DMS79 (cell line): ENCODE results near the gene TSPYL4.
"Not testable (repeated sequence)": the region's sequence is repeated elsewhere in the genome, so short reads cannot be mapped to it uniquely, and the experiment has no call there.

Source experiments
- DNase-seq: peaks from one replicate; lab custom pipeline; 2025; lab: John Stamatoyannopoulos, UW

Gene TSPYL4

DNA sequence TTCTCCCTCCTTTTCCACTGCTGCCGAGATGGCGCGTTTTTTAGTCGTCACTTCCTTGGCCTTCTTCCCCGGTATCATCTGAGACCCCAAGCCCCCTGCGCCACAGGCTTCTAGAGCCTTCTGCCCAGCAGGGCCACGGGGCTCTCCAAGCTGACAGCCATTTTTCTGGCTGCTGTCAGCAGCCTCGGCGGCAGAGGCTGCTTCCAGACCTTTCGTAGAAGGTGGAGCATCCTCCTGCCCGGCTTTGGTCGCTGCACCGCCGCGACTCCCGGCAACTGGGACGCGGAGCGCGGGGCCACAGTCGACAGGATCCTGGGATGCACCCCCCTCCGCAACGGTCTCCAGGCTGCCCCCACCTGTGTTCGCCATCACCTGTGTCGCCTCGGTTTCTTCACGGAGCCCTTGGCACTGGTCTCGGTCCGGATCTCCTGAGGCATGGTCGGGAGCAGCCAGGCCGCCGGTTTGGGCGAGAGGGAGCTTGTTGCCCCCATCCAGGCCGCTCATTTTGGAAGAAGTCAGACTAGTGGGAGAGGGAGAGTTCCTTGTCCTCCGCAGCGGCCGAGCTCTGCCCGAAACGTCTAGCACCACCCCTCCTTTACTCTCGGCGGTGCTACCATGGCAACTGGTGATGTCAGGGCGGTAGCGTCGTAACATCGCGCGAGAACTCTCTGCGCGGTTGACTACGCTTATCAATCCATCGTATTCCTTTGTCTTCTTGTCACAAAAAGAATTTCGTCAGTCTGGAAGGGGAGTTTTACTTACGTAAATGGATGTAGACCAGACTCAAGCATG is at the start of gene TSPYL4:
TSPYL4 (minus strand) TSS at position 571 of the 792 bp plus-strand sequence; CDS start at position 504, 67 bp downstream.
- DNase-seq: peak; percentile 91

DNA sequence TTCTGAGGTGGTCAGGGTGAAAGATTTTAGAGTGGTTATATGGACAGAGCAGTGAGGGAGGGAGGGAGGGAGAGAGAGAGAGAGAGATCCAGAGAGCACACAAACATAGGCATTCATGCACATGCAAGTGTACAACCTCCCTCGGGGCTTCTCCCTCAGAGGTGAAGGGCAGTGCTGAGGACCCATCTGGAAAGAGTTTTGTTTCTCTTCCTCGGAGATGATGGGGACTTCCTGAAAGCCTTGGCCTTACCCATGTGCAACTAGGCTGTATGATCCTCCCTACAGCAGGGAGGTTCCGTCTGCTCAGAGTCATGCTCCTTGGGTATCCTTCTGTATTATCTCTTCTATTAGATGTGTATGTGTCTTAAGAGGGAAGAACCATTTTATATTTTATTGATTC is 47.2 kb upstream of the TSPYL4 start:
- DNase-seq: no peak

DNA sequence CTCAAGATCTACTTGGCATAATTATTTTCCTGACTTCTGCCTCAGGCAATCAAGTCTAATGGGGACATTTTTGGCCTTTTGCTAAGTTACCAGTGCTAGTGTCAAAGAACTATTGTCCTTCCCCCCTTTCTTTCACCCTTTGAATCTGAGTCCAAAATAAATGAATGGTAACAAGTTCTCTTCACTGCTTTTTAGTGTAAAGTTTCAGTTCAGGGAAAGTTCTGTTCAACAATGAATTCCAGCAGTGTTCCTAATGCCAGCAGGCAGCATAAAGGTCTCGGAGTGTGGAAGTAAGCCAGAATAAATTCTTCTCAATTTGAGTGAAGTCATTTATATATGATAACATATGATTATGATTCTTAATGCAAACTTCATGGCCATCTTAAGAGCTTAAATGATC is 46.7 kb upstream of the TSPYL4 start:
- no peak for DNase-seq

DNA sequence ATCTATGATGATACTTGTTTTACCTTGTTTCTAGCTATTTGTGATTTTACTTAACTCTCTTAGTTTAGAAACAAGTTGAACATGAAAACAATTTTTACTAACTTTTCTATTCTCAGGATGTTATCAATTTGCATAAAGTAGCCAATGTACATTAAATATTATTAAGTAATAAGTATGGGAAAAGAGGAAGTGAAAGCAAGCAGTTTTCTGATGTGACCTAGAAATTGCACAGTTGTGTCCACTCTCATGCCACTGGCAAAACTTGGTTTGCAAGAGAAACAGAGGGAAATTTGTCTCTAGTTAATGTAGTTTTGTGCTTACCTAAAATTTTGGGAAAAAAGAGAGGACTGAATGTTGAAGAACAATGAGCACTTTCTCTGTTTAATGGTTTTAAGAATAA is 45.1 kb upstream of the TSPYL4 start:
- no peak for DNase-seq

DNA sequence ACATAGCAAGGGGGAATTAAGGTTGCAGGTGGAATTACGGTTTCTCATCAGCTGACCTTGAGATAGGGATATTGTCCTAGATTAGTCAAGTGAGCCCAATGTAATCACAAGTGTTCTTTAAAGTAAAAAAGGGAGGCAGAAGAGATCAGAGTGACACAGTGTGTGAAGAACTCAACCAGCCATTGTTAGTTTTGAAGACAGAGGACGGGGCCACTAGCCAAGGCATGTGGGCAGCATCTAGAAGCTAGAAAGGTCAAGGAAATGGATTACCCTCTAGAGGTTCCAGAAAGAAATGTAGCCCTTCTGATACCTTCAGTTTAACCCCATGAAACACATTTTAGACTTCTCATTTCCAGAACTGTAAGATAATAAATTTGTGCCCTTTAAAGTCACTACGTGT is 44.4 kb upstream of the TSPYL4 start:
- DNase-seq: no peak

DNA sequence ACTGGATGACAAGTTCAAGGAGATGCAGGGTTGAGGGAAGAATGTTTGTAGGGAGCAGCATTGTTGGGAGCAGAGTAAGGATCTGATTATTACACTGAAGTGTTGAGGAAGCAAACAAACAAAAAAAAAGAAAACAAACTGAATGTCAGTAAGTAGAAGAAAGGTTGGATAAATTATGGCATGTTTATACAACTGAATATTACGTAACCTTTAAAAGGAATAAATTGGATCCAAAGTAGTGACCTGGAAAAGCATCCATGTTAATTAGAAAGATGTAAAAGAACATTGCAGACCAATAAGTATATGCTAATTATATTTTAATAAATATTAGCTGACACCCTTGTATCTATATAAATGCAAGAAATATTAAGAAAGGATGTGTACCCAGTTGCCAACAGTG is 38.7 kb upstream of the TSPYL4 start:
- no peak for DNase-seq

DNA sequence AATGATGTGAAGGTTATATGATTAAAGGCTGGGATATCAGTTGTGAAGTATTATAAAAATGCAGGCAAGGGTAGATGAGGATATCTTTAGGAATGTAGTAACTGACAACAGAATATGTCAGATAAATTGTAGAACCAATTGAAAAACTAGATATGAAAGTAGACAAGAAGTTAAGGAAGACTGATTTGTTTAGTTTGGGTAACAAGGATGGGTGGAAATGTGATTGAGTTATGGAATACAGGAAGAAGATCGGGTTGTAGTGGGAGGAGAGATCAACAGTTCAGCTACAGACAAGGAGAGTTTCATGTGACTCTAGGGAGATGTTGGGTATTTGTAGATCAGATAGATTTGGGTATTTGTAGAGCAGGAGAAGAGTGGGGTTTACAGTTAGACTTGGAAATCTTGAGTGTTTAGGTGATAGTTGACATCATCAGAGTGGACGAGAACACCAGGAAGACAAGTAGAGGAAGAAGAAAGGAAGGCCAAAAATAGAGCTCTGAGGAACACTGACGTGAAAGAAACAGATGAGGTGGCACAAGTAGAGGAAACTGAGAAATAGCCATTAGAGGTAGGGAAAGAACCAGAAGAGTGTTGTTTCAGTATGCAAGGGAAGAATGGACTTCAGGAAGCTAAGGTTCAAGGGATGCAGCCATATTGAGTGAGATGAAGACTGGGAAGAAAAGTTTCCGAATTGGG is 38.0 kb upstream of the TSPYL4 start:
- DNase-seq: no peak

DNA sequence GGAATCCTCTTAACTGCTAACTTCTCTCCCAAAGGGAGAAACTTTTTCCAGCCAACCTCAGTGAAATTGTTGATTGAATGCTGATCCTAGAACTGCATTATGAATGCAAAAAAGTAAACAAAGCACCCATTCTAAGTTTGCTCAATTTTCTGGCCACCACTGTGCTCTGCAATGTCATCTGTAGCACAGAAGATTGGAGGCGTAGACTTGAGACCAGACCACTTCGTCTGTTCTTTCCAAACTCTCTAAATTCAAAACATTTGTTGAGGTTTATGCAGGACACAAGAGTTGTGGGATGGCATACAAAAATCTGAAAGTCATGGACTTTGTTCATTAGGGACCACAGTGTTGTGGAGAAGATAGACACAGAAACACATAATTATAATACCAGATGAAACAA is 36.9 kb upstream of the TSPYL4 start:
- DNase-seq: no peak

DNA sequence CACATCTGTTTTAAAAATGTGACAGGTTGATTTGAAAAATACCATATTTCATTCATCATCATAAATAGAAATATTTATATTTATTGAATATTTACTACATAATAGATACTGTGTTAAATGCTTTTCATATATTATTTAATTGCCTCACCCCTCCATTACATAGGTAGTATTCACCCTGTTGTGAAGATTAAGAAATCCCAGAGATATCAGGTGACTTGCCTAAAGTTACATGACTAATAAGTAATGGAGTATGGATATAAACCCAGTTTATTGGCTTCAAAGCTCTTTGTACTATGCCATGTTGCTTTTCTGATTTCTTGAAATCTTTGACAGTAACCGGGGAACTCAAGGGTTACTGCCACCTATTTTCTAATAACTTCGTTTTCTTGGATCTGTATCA is 36.0 kb upstream of the TSPYL4 start:
- DNase-seq: no peak

DNA sequence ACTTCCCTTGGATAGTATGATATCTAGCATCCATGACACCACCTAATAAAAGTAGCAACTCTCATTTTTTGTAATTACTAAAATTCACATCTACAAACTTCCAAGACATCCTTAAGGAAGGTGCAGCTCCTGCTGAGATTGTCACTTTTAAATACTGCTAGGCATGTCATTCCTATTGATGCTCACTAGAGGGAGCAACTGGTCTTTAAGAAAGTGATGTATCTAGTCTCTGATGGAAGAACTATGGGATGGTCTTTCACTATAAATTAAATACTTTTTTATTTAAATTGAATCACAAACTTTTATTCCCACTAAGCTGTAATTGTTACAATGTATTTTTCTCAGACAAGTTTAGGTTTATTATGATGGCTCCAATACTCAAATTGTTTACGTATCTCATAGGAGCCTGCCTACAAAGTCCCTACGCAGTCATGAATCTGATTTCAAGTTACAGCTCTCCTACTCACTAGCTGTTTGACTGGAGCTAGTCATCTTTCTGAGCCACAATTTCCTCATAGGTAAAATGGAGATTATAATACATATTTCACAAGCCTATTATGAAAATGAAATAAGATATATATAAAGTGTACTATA is 33.9 kb upstream of the TSPYL4 start:
- DNase-seq: no peak

DNA sequence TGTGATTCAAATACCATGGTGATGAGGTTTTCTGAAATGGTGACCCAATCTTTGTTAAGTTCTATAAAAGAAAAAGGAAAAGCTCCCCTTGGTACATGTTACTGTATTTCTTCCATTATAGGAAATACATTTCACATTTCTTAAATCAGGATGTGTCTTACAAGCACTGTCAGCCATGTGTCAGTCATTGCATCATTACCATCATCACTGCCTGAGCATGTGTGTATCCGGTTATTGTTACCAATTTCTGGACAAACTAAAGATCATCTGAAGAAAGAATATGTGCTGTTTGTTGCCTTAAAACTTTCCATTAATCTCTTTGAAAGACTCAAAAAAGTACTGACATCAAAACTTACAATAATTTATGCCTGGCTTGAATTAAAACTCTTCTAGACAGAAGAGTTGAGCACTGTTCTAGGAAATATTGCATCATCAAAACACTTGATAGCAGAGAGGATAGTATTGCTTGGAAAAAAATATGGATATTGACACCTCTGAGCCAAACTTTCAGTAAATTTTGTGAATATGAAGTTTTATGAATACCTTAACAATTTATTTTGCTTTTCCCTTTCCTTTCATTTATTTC is 33.0 kb upstream of the TSPYL4 start:
- DNase-seq: no peak

DNA sequence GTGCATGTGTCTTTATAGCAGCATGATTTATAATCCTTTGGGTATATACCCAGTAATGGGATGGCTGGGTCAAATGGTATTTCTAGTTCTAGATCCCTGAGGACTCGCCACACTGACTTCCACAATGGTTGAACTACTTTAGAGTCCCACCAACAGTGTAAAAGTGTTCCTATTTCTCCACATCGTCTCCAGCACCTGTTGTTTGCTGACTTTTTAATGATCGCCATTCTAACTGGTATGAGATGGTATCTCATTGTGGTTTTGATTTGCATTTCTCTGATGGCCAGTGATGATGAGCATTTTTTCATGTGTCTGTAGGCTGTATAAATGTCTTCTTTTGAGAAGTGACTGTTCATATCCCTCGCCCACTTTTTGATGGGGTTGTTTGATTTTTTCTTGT is 31.1 kb upstream of the TSPYL4 start:
- not testable (repeated sequence) for DNase-seq

DNA sequence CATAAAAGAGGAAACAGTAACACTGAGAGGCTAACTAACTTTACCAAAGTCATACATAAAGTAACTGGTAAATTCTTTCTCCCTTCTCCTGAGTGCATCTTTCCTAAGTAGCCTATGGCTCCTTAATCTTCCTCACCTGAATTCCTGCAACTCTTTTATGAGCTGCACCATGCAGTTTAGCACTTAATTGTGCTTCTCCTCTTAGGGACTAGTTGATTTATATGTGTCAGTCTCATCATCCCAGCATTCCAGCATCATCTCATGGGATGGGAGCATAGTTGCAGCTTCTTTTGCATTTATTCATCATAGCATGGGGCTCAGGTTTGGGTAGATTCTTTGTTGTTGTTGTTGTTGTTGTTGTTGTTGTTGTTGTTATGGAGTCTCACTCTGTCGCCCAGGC is 29.3 kb upstream of the TSPYL4 start:
- no peak for DNase-seq

DNA sequence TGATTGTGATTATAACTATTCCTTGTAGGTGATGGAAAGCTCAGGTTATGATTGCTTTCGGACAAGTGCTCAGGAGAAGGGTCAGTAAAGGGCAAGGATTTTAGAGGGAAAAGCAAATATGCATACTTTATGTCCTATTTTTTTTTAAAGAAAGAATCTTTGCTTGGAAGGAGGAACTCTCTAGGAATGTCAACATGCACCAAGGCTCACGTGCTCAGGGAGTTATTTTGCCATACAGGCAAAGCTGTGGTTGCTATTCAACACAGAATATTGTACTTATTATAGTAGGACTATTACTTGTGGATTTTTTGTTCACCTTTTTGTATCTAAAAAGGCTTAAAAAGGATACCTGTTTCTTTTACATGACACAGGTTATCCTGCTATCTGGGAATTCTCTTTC is 28.8 kb upstream of the TSPYL4 start:
- no peak for DNase-seq

DNA sequence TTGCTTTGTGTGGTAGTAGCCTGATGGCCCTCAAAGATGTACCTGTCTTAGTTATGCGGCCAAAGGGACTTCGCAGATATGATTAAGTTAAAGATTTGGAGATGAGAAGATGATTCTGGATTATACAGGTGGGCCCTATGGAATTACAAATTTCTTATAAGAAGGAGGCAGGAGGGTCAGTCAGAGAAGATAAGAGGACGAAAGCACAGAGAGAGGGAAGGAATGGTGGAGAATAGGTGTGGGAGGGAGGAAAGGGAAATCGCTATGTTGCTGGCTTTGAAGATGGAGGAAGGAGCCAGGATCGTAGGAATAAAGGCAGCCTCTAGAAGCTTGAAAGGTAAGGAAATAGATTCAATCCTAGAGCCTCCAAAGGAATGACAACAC is 27.1 kb upstream of the TSPYL4 start:
- no peak for DNase-seq

DNA sequence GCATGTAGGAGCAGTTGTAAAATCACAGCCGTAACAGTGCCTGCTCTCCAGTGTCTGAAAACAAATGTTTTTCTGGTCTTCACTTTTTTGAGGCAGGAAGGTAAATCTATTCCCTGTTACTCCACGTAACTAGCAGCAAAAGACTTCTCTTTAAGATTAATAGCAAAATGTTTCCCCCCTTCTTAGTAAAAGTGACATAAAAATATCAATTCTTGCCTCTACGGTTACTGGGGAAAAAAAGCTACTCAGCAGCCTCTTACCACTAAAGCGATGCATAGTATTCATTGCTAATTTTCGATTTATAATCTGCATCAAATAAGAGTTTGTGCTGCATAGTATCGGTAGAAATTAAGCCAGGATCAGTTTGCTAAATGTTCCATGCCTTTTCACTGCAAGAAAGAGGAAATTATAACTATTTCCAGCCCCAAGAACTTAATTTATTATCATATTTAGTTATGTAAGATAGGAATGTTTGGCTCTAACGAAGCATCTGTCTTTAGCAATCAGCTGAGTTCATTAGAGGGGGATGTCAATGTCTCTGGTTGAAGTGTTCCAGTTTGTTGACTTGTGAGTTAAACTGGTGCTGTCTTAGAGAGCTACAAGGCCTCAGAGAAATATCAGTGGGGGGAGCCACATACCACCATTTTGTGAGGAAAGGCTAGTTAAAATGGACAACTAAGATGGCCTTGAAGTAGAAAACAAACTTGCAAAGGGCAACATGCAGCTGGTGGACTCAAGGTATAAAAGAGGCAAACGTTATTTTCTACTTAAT is 26.5 kb upstream of the TSPYL4 start:
- peak; percentile 28 for DNase-seq

DNA sequence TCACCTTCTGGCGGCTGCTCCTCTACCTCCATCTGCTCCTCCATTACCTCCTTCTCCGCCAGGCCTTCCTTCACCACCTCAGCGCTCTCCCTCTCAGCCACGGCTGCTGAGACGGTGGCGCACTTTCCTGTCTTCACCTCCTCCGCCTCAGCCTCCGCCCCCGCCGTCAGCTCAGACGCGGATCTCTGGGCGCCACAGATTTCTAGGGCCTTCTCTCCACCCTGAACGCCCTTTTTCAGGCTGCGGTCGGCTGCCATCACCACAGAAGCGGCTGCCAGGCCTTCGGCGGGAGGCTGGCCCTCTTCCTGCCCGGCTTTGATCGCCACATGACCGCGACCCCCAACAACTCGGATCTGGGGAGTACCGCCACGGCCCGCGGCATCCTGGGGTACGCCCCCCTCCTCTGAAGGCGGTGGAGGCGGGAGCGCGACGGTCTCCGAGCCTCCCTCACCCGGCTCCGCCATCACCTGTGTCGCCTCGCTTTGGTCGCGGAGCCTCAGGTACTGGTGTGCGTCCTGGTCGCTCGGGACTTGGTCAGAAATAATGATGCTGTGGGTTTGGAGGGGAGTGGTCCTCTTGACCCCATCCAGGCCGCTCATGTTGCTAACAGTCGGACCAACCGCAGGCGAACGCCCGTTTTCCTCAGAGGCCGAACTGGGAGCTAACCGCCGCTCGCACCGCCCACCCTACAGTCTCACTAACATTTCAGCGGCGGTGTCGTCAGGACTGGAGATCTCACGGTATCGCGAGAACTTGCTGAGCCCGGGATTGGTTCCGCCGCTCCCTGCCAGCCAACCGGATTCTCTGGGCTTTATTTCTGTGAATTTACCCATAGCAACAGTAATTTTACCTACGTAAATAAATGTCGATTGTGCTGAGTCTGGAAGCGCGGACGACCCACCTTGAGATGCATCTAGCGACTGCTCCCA is 25.6 kb upstream of the TSPYL4 start, which contains the start of gene TSPYL1:
TSPYL1 (minus strand) TSS at position 699 of the 929 bp plus-strand sequence; CDS start at position 599, 100 bp downstream.
- DNase-seq: peak; percentile 94

DNA sequence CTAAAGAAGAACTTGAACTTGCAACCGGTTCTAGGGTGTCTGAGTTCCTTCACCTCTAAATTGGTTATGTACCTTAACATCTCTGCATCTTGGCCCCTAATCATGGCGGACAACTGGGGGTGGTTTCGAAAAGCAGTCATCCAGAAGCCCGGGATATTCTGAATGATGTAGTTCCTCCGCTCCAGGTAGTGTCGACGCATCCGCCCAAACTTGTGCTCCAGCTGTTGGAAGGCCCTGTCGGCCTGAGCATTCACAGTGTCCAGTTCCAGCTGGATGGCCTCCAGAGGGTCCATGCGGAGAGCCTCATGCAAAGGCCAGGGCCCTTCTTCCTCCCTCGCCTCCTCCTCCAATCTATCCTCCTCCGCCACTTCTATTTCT is 25.0 kb upstream of the TSPYL4 start:
- no peak for DNase-seq

DNA sequence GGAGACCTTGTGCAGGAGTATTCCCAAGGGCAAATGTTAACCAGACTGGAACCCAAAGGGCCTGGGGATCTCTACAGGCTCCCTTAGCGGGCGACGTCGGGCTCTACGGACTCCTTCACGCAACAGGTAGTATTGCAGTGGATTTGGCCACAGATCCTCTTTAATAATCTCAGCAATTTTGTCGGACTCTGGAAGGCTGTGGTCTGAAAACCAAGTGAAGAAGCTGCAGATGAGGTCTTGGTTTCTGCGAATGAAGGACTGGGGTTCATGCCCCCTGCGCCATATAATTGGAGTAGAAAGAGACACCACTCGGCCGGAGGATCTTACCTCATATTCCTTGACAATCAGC is 24.6 kb upstream of the TSPYL4 start:
- DNase-seq: no peak

DNA sequence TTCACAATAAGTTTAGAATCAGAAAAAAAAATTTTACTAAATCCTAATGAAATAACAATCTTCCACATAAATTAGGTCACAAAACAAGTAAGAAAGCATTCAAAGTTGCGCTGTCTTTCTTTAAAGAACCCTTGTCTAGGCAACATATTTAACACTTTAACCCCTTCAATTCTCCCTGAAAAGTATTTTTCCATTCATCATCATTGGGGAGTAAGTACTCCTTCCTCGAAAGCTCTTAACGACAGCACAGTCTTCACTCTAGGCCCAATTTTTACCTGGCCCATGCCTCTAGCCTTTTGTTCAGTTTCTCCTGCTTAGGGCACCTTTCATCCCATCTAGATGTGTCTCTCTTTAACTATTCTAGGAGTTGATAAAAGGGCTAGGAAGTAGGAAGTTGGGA is 23.2 kb upstream of the TSPYL4 start:
- no peak for DNase-seq

DNA sequence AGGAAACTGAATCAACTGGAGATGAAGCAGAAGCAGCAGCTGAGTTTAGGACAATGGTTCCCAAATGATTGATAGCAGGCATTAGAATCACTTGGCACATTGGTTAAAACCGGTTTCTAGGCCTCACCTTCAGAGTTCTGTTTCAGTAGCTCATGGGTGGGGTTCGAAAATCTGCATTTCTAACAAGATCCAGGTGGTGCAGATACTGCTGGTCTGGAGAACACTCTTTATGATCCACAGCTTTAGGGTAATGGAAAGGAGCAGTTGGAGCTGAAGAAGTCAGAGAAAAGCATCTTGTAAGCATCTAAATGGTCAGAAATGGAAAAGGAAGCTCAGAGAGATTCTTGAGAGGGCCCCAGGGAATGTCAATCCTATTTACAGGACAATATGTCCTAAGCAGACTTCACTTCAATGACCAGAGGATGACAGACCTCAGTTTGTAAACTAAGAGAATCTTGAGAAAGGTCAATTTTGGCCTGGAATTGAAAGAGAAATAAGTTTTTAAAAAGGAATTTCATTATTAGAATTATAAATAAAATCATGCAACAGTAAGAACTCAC is 17.4 kb upstream of the TSPYL4 start:
- DNase-seq: no peak
